Cerebellar nuclear complex (tissue), 1 donor: ENCODE results near the gene EFNB3.

ENCODE experiments used
- DNase-seq, 2 experiments: peaks; one replicate each; lab custom pipeline; 2025; lab: John Stamatoyannopoulos, UW

Gene EFNB3

DNA sequence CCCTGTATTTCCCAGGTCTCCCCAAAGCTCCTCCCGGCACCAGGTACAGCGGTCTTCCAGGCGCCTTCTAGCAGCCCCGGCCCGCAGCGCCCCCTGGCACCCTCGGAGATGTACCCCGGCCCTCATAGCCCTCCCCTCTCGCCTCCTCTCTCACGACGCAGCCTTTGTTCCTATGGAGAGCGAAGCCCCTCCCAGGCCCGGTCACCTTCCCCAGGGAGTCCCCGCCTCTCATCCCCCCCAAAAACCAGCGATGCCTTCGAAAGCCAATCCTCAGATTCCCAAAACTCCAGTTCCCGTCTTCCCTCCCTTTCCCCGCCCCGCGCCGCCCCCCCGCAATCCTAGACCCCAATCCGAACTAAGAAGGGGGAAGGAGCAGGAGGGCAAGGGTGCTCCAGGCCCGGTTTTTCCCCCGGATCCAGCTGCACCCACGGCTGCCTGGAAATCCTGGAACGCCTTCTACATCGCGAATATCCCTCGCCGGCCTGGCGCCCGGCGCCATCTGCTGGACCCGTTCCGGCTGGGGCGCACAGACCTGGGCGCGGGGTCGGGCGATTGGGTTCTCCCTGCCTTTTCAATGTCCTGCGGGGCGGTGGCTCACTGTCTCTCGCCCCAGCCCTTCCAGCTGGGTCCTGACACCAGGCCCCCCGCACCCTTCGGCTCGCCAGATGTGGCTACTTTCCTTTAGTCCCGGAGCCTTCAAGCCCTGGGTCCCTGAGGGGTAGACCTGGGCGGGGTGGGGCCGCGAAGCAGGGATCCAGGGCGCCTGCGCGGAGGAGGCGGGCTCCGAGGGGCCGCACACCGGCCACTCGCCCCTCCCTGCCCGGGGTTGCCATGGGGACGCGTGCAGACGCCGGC, 12.1 kb downstream of the EFNB3 start, which contains the start of gene DNAH2:
Gene DNAH2 (plus strand): TSS at position 844 of the 855 bp plus-strand sequence. CDS start 1,991 bp downstream, outside the sequence.
- DNase-seq: no peak

GRCh38 chr17:7717756-7718350, 12.9 kb downstream of the EFNB3 start:
- no peak for DNase-seq

- DNase-seq: no peak
Observed at GRCh38 chr17:7719661-7720060, 14.7 kb downstream of the EFNB3 start.

DNA sequence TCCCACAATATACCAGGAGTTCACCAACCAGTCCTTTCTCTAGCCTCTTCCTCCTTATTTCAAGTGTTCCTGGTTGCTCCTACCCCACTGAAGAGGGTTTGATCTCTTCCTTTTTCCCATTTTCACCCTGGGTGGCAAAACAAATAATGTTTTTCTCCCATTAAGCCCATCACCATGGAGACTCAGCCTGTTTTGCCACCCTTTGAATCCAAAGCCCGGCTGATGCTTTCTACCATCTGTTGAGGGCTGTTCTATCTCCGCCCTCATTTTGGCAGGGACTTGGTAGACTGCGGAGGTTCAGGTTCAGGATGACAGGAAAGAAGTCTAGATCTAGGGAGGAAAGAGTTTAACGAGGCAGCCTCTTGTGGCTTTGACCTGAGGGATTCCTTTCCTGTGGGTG, 15.1 kb downstream of the EFNB3 start:
- DNase-seq: no peak

DNA sequence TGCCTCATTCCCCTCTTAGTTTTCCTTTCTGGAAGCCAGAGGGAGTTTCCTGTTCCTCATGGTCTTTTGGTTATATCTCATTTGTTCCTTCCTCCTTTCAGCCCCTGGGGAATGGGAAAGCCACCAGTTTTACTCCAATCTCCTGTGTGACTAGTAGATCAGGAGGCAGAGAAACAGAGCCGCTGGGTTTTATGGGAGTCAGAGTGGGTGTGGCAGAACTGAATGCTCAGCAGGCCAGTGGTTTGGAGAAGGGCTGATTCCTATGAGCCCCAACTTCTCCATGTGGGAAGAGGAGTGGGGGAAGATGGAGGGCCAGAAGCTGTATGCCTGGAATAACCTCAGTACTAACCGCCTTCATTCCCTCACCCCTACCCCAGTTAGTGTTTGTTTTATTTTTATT, 16.6 kb downstream of the EFNB3 start:
- DNase-seq: no peak

- DNase-seq: no peak
Observed at GRCh38 chr17:7727886-7728285, 22.9 kb downstream of the EFNB3 start.

DNA sequence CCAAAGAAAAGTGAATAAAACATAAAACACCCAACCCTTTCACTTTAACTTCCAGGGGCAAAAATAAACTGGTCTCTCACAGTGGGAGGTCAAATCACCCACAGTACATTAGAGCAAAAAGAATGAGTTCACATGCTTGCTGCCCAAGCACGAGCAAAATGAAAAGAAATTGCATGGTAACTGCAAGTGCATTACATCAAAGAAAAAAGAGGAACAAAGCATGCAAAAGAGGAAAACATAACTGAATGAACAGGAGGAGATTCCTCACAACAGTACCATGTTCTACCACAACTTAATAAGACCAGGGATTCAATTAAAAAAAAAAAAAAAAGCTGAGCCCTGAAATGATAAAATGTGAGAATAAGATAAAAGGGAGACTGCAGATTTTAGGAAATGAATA, 24.8 kb downstream of the EFNB3 start:
- no peak for DNase-seq

GRCh38 chr17:7732981-7733539, 28.1 kb downstream of the EFNB3 start:
- no peak for DNase-seq

GRCh38 chr17:7737601-7738000, 32.6 kb downstream of the EFNB3 start:
- DNase-seq: no peak

DNA sequence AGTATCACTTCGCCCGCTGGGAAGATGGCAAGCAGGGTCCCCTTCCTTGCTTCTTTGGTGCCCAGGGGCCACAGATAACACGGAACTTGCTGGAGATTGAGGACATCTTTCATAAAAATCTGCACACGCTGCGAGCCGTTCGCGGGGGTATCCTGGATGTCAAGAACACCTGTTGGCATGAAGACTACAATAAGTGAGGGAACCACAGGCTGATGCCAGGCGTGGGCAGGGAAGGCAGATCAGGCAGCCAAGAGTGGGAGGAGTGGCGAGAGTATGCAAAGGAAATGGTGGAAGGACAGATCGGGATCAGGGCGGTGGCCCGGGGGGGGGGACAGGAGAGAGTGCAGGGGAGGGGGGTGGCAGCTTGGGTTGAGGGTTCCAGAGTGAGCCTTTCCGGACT, 34.7 kb downstream of the EFNB3 start:
- no peak for DNase-seq

GRCh38 chr17:7740481-7741001, 35.5 kb downstream of the EFNB3 start:
- no peak for DNase-seq

DNA sequence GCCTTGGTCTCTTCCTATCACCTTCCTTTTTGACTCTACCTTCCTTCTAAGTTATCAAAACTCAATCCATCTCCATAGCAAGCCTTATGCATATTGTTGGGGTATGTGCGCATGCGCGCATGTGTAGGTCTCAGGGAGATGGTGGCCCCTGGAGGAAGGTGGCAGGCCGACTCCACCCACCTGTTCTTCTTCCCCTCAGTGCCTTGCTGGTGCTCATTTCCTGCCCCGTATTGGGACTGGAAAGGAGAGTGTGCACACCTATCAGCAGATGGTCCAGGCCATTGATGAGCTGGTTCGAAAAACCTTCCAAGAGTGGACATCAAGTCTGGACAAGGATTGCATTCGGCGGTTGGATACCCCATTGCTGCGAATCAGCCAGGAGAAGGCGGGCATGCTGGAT, 37.7 kb downstream of the EFNB3 start:
- no peak for DNase-seq

DNA sequence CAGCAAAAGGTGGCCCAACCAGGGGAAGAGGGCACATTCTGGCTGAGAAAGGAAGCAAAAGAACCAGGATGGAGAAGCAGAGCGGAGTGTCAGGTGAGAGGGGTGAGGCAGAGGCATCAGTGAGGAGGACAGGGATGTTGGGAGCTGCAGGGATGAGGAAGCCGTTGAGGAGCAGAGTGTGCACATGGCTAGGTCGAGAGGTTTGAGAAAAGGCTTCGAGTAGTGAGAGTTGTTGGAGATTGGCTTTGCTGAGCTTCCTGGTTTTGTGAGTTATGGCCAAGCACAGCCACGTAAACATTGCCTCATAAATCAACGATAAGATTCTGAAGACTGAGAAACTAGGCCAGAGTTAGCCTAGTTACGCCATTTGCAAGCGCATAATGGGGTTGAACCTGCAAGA, 39.4 kb downstream of the EFNB3 start:
- DNase-seq: no peak

GRCh38 chr17:7745748-7746470, 40.9 kb downstream of the EFNB3 start:
- no peak for DNase-seq

- no peak for DNase-seq
Observed at GRCh38 chr17:7747635-7748071, 42.7 kb downstream of the EFNB3 start.

GRCh38 chr17:7748076-7748775, 43.2 kb downstream of the EFNB3 start:
- DNase-seq: no peak

- no peak for DNase-seq
Observed at GRCh38 chr17:7750321-7750821, 45.4 kb downstream of the EFNB3 start.

DNA sequence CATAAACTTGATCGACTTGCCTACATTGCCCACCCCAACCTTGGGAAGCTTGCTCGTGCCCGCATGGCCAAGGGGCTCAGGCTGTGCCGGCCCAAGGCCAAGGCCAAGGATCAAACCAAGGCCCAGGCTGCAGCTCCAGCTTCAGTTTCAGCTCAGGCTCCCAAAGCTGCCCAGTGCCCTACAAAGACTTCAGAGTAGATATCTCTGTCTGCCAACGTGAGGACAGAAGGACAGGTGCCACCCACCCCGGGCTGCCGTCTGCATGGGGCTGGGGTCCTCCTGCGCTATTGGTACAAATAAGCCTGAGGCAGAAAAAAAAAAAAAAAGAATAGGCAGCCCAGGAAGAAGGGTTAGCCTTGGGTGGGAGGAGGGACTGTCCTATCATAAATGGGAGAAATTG, 49.7 kb downstream of the EFNB3 start:
- DNase-seq: no peak

DNA sequence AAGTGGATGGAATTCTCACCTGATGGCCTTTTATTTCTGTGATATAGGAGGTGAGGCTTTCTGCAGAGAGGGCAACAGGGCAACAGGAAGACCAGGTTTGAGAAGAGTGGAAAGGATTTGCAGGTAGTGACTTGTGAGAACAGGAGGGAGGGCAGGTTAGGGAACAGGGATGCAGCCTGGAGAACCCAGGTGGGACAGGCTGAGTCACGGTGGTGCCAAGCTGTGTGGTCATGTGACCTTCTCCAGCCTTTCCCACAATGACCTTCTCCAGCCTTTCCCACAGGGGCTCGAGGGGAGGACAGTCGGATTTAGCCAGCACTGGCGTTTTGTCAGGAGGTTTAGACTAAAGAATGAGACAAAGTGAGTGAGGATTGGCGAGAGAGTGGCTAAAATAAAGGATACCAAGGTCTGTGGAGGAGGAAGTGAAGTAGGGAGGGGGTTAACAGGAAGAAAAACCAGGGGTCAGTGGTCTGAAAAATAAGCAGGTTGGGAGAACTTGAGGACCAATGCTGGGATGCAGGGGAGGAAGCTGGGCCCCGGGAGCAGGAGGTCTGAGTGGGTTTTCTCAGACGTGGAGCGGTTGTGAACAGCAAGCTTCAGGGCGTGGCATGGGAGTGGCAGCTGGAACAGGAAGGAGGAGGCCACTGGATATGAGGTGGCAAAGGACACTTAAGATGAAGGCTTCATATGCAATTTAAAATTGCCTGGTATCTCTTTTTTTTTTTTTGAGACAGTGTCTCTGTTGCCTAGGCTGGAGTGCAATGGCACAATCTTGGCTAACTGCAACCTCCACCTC, 50.3 kb downstream of the EFNB3 start:
- DNase-seq: no peak

DNA sequence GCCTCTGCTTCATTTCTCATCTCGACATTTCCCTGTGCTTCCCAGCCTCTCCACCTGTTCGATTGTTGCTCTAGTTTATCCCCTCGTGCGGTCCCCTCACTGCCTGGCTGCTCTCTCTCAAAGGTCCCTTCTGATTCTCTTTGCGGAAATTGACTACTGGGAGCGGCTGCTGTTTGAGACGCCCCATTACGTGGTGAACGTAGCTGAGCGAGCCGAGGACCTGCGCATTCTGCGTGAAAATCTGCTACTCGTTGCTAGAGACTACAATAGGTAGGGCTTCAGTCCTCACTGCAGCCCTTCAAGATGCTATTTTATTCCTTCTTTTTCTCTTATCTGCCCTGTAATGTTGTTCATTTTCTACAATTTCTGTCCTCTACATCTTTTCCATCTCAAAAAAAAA, 52.0 kb downstream of the EFNB3 start:
- no peak for DNase-seq
